Activated T-cell treated with anti-CD3 and anti-CD28 coated beads for 1 hour (primary cell): ENCODE measurements around the gene USP17L26.
A peak's percentile ranks its signal among the peaks of the same experiment; 100 is the strongest.
"Not testable (repeated sequence)": the region's sequence is repeated elsewhere in the genome, so short reads cannot be mapped to it uniquely, and the experiment has no call there.

Source experiments
- DNase-seq: peaks from one replicate; pipeline ENCODE4 v3.0.0-alpha.2; 2020; ENCODE audit warnings: low read depth

Gene USP17L26

GRCh38 chr4:9334358-9334757 lies at the start of gene USP17L26:
TSS of gene USP17L26 (plus strand) at chr4:9334658. CDS start at chr4:9334658, 0 bp downstream.
- DNase-seq, result not testable (repeated sequence)

- not testable (repeated sequence) for DNase-seq
These were observed 10.3 kb upstream of the USP17L26 start for GRCh38 chr4:9324191-9324590.

GRCh38 chr4:9324865-9325264 lies 9.6 kb upstream of the USP17L26 start, which contains the start of gene USP17L24:
TSS of gene USP17L24 (plus strand) at chr4:9325165. CDS start at chr4:9325165, 0 bp downstream.
- DNase-seq, result not testable (repeated sequence)

- DNase-seq, result not testable (repeated sequence)
These were observed 4.8 kb upstream of the USP17L26 start, which contains the start of gene USP17L25 for GRCh38 chr4:9329611-9330010. TSS of gene USP17L25 (plus strand) at chr4:9329911. CDS start at chr4:9329911, 0 bp downstream.

GRCh38 chr4:9339103-9339502 lies 4.6 kb downstream of the USP17L26 start, which contains the start of gene USP17L5:
TSS of gene USP17L5 (plus strand) at chr4:9339403. CDS start at chr4:9339403, 0 bp downstream.
- not testable (repeated sequence) for DNase-seq

- DNase-seq, result not testable (repeated sequence)
These were observed 9.4 kb downstream of the USP17L26 start, which contains the start of gene USP17L27 for GRCh38 chr4:9343848-9344247. TSS of gene USP17L27 (plus strand) at chr4:9344148. CDS start at chr4:9344148, 0 bp downstream.

- not testable (repeated sequence) for DNase-seq
These were observed 14.1 kb downstream of the USP17L26 start, which contains the start of gene USP17L28 for GRCh38 chr4:9348593-9348992. TSS of gene USP17L28 (plus strand) at chr4:9348893. CDS start at chr4:9348893, 0 bp downstream.

GRCh38 chr4:9350866-9351265 lies 16.4 kb downstream of the USP17L26 start:
- not testable (repeated sequence) for DNase-seq

GRCh38 chr4:9353338-9353737 lies 18.9 kb downstream of the USP17L26 start, which contains the start of gene USP17L29:
TSS of gene USP17L29 (plus strand) at chr4:9353638. CDS start at chr4:9353638, 0 bp downstream.
- not testable (repeated sequence) for DNase-seq

GRCh38 chr4:9362829-9363228 lies 28.4 kb downstream of the USP17L26 start, which contains the start of gene USP17L30:
TSS of gene USP17L30 (plus strand) at chr4:9363129. CDS start at chr4:9363129, 0 bp downstream.
- not testable (repeated sequence) for DNase-seq

- not testable (repeated sequence) for DNase-seq
These were observed 45.4 kb downstream of the USP17L26 start for GRCh38 chr4:9379881-9380280.

- peak; percentile 28 for DNase-seq
These were observed 46.6 kb downstream of the USP17L26 start for GRCh38 chr4:9381012-9381534.

GRCh38 chr4:9384126-9384525 lies 49.7 kb downstream of the USP17L26 start:
- DNase-seq, result no peak
